ENCODE results near the gene PER2. TPM values are rescaled to one million over a fixed set of nuclear protein-coding genes. Genes with fewer than 3 reads are reported as not detected.

The PER2 gene
- total and polyA plus RNA-seq, 12 donors: 1.4 to 19.0 (median 7.1) TPM

- Histone ChIP-seq H3K4me1 (no peaks in the 10 kb centered on the region), H3K9me3 (no peaks in the 10 kb centered on the region), H3K36me3 (peaks cover 0 to 100% (median 61%) of the 10 kb centered on the region in 9 donors), H3K27ac (no peak overlapping the region), H3K27me3 (no peaks in the 10 kb centered on the region), H3K4me3 (no peak overlapping the region)
- peak in 1 of 2 donors; percentile 1 for DNase-seq
- no peak for ATAC-seq
- 96 to 99% methylated on average over 7 of the region's 7 CpGs for WGBS, 2 donors
- TF ChIP-seq CTCF (IDR thresholded peaks at IDR 0.05): no peak
- intact Hi-C loops (cut with DNase I): loop anchor here in 2 of 10 donors (10.0 kb wide), 3 partner anchors 66 to 386 kb away; partner anchors contain the start of gene SCLY (in 1 of the 2)
Observed at GRCh38 chr2:238250896-238251295, 37.5 kb downstream of the PER2 start.

- Histone ChIP-seq H3K27me3 (no peaks in the 10 kb centered on the region), H3K9me3 (no peaks in the 10 kb centered on the region), H3K4me3 (no peak overlapping the region), H3K27ac (no peak overlapping the region), H3K36me3 (peaks cover 0 to 94% (median 52%) of the 10 kb centered on the region in 9 donors), H3K4me1 (peaks cover 1 to 8% (median 6%) of the 10 kb centered on the region in 9 donors)
- 69 to 75% methylated on average over 10 of the region's 10 CpGs for WGBS, 2 donors
- ATAC-seq (peak in 1 of 8 donors; percentile 5), DNase-seq (peak in 1 of 2 donors; percentile 8)
- intact Hi-C loops (cut with DNase I): no loop called here
- no peak for TF ChIP-seq CTCF (IDR thresholded peaks at IDR 0.05)
Observed at GRCh38 chr2:238247841-238248453, 40.5 kb downstream of the PER2 start.

GRCh38 chr2:238247002-238247822 is 41.2 kb downstream of the PER2 start:
- no peak for DNase-seq
- ATAC-seq: peak in 3 of 8 donors; percentile 6 to 32 (median 24)
- WGBS, 2 donors: 85 to 90% methylated on average over 13 of the region's 13 CpGs

More at GRCh38 chr2:238247002-238247822, 41.2 kb downstream of the PER2 start:
- peaks cover 9 to 16% (median 12%) of the 10 kb centered on the region in 9 donors for H3K4me1 ChIP-seq
- H3K9me3 ChIP-seq: no peaks in the 10 kb centered on the region
- no peak for TF ChIP-seq CTCF (IDR thresholded peaks at IDR 0.05)
- peak overlapping the region in 2 of 10 donors; percentile 28 to 53 for H3K27ac ChIP-seq
- peaks cover 0 to 86% (median 44%) of the 10 kb centered on the region in 9 donors for H3K36me3 ChIP-seq
- intact Hi-C loops (cut with DNase I): no loop called here
- H3K4me3 ChIP-seq: no peak overlapping the region
- H3K27me3 ChIP-seq: no peaks in the 10 kb centered on the region
